HepG2 (cell line): ENCODE measurements around the gene HTR1A. TPM values are rescaled to one million over a fixed set of nuclear protein-coding genes. Genes with fewer than 3 reads are reported as not detected.

ENCODE experiments used
- ATAC-seq: fragments of 200-7000 bp; cut with Tn5 transposase; 3 replicates; pipeline ENCODE4 v1.9.1; 2020; ENCODE audit warnings: mild to moderate bottlenecking, moderate library complexity
- BruUV-seq: library from RNA; stranded (reverse); fragments of 400-500 nt; replicated peaks from 2 replicates; lab custom pipeline; 2021; lab: Mats Ljungman, UMichigan
- CTCF ChIA-PET: fragments of 300-600 bp; formaldehyde crosslinking; extraction: SDS; loops from one replicate; lab custom pipeline; 2021; ENCODE audit warnings: low total read pairs, inconsistent platforms, low intra/inter-chr PET ratio; lab: Yijun Ruan, JAX
- POLR2A ChIA-PET: fragments of 350-600 bp; sonication (Branson Sonifier 250); formaldehyde crosslinking; loops from one replicate; lab custom pipeline; 2020; ENCODE audit warnings: antibody characterized with exemption, inconsistent platforms; lab: Yijun Ruan, JAX
- DNase-seq: peaks from one replicate; pipeline ENCODE4 v3.0.0-alpha.2; 2015; ENCODE audit warnings: low spot score
- FAIRE-seq: peaks from 3 replicates; lab custom pipeline; 2011; peaks lifted over from hg19 to GRCh38; lab: Jason Lieb, UNC
- H2AFZ ChIP-seq: one replicate; pipeline ENCODE4 v1.6.1; 2011; ENCODE audit warnings: low read length, inconsistent platforms
- H3K27ac ChIP-seq: fragments of 300-600 bp; 3 replicates; pipeline ENCODE4 v1.8.0; 2011; ENCODE audit warnings: mixed run types, mild to moderate bottlenecking, mixed read lengths, low read length, inconsistent platforms; ENCODE audit not compliant: insufficient read depth; ENCODE audit errors: extremely low read length
- H3K27me3 ChIP-seq, 2 experiments: fragments of 200-600 bp in 1 of 2; 2 replicates in 1 of 2; 3 replicates in 1 of 2; pipeline versions ENCODE4 v1.6.0 to v1.8.0; 2011; ENCODE audit warnings: low read length in 2 of 2, mild to moderate bottlenecking in 2 of 2, moderate library complexity in 2 of 2, inconsistent platforms in 1 of 2; ENCODE audit not compliant: insufficient read depth in 2 of 2, control insufficient read depth in 1 of 2
- H3K36me3 ChIP-seq, 2 experiments: fragments of 200-600 bp in 1 of 2; replicated peaks in 1 of 2; 2 replicates in 1 of 2; 3 replicates in 1 of 2; pipeline versions ENCODE4 v1.5.1 to v1.8.0; 2011; ENCODE audit warnings: low read length in 2 of 2, inconsistent platforms in 1 of 2; ENCODE audit not compliant: insufficient read depth in 2 of 2, control insufficient read depth in 1 of 2
- H3K4me1 ChIP-seq: 2 replicates; pipeline ENCODE4 v1.5.1; 2012; ENCODE audit warnings: low read length, inconsistent platforms; ENCODE audit not compliant: insufficient read depth
- H3K4me2 ChIP-seq: 2 replicates; pipeline ENCODE4 v1.6.0; 2011; ENCODE audit warnings: low read depth, low read length, inconsistent platforms
- H3K4me3 ChIP-seq, 3 experiments: fragments of 200-600 bp in 1 of 3; sonication (generic), shearing (Covaris generic) in 1 of 3; replicated peaks in 1 of 3; 2 replicates each; pipeline ENCODE4 v1.5.1; 2011 to 2016; ENCODE audit warnings: low read length in 3 of 3, inconsistent platforms in 2 of 3, low read depth in 2 of 3, mild to moderate bottlenecking in 2 of 3, control low read depth in 1 of 3, mixed read lengths in 1 of 3; ENCODE audit not compliant: insufficient read depth in 1 of 3
- H3K79me2 ChIP-seq: one replicate; pipeline ENCODE4 v1.6.1; 2011; ENCODE audit warnings: low read length, inconsistent platforms; ENCODE audit not compliant: insufficient read depth
- H3K9ac ChIP-seq: 2 replicates; pipeline ENCODE4 v1.6.0; 2011; ENCODE audit warnings: mild to moderate bottlenecking, low read depth, low read length, inconsistent platforms; ENCODE audit not compliant: insufficient read depth
- H3K9me3 ChIP-seq: 2 replicates; pipeline ENCODE4 v1.5.1; 2012; ENCODE audit warnings: mild to moderate bottlenecking, low read length
- H4K20me1 ChIP-seq: 2 replicates; pipeline ENCODE4 v1.6.0; 2011; ENCODE audit warnings: inconsistent platforms, mild to moderate bottlenecking, low read length, moderate library complexity; ENCODE audit not compliant: insufficient read depth
- AHR ChIP-seq: IDR thresholded peaks from 2 replicates; pipeline ENCODE4 v1.6.1; 2018; ENCODE audit warnings: missing genetic modification reagents, missing compliant biosample characterization
- EEA1 ChIP-seq: sonication (generic); formaldehyde crosslinking; IDR thresholded peaks from 2 replicates; pipeline ENCODE4 v1.5.1; 2020; ENCODE audit warnings: mild to moderate bottlenecking, missing genetic modification reagents, borderline replicate concordance
- IRX3 ChIP-seq: sonication (generic); formaldehyde crosslinking; IDR thresholded peaks from 2 replicates; pipeline ENCODE4 v1.8.1; 2023; ENCODE audit warnings: mild to moderate bottlenecking, low read depth, missing genetic modification reagents, borderline replicate concordance
- NBN ChIP-seq: fragments of 450-650 bp; conservative IDR thresholded peaks from 2 replicates; pipeline ENCODE4 v1.6.1; 2017
- RNF2 ChIP-seq: fragments of 450-650 bp; conservative IDR thresholded peaks from 2 replicates; pipeline ENCODE4 v1.6.1; 2016; ENCODE audit warnings: low read depth
- SIN3B ChIP-seq: fragments of 150-350 bp; IDR thresholded peaks from 2 replicates; pipeline ENCODE4 v1.6.1; 2014; ENCODE audit warnings: low read length
- ZKSCAN1 ChIP-seq: fragments of 150-350 bp; IDR thresholded peaks from 2 replicates; pipeline ENCODE4 v1.6.1; 2014; ENCODE audit warnings: low read length
- ZNF207 ChIP-seq: fragments of 450-650 bp; IDR thresholded peaks from 2 replicates; pipeline ENCODE4 v1.6.1; 2016; ENCODE audit warnings: antibody characterized with exemption, borderline replicate concordance
- ZNF260 ChIP-seq: sonication (generic); formaldehyde crosslinking; IDR thresholded peaks from 2 replicates; pipeline ENCODE4 v1.4.0; 2020; ENCODE audit warnings: missing genetic modification reagents, low read depth, mild to moderate bottlenecking, borderline replicate concordance
- ZNF513 ChIP-seq: sonication (generic); formaldehyde crosslinking; conservative IDR thresholded peaks from 2 replicates; pipeline ENCODE4 v1.5.0; 2020; ENCODE audit warnings: missing genetic modification reagents
- ZNF776 ChIP-seq: sonication (generic); formaldehyde crosslinking; IDR thresholded peaks from 2 replicates; pipeline ENCODE4 v1.4.0; 2020; ENCODE audit warnings: mild to moderate bottlenecking, missing genetic modification reagents
- ZNF781 ChIP-seq: sonication (generic); formaldehyde crosslinking; IDR thresholded peaks from 2 replicates; pipeline ENCODE4 v1.5.1; 2020; ENCODE audit warnings: borderline replicate concordance, mild to moderate bottlenecking, missing genetic modification reagents; ENCODE audit errors: not compliant biosample characterization
- WGBS: methylation state at CpG from one replicate; pipeline ENCODE4 v1.1.6; 2017; ENCODE audit warnings: low lambda C conversion rate; 5-methylcytosine and 5-hydroxymethylcytosine counted together
- in situ Hi-C: cut with HindIII; loops from 2 replicates; pipeline ENCODE4 v1.10.0; 2017; ENCODE audit warnings: low pct_unique_long_range_greater_than_20kb; ENCODE audit not compliant: extremely low pct_ligation_motif_present
- intact Hi-C: fragments of 100-400 bp; cut with micrococcal nuclease; formaldehyde crosslinking; loops from one replicate; pipeline ENCODE4 v1.10.0; 2022; ENCODE audit not compliant: unreplicated experiment
- polyA plus RNA-seq, 8 experiments: library from polyadenylated mRNA; depleted of rRNA in 3 of 8; stranded (reverse) in 7 of 8; unstranded in 1 of 8; fragments of >200 nt; fragmentation: Illumina TruSeq in 4 of 8; extraction: Trizol in 4 of 8; gene quantifications; 2 replicates each; pipeline versions ENCODE4 v1.2.1 to v1.2.3, GENCODE V29; 2011 to 2016; ENCODE audit warnings: low read depth in 4 of 8, missing spikeins in 1 of 8, mixed read lengths in 1 of 8; ENCODE audit not compliant: insufficient read depth in 1 of 8
- total RNA-seq, 5 experiments: library from RNA; depleted of rRNA; stranded (reverse); fragments of >200 nt; fragmentation: Illumina TruSeq; extraction: Trizol; gene quantifications; 2 replicates each; pipeline ENCODE4 v1.2.3, GENCODE V29; 2016; ENCODE audit warnings: low read depth in 1 of 5

Gene HTR1A
- total and polyA plus RNA-seq, 2 of the 13 experiments (the other 11 are each of a cell fraction or from before 2014, with no cell fraction given) = not detected

DNA sequence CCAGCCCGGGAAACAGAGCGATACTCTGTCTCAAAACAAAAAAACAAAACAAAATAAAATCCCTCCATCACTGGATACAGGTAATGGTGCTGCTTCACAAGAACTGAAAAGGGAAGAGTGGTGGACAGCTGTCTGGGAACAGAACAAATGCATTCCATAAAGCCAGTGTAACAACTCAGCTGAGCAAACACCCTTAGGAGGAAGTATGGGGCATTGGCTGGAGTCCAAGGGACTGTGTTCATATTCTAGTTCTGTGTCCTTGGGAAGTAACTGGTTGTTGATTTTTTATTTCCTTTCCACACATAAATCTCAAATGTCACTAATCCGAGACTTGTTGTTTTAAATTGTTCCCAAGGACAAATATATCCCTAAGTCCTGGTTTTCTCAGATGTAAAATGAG lies 38.3 kb downstream of the HTR1A start:
- Histone ChIP-seq H3K4me2 (no peak overlapping the region), H3K4me3 (no peak overlapping the region), H3K27me3 (no peaks in the 10 kb centered on the region), H2AFZ (no peak overlapping the region), H3K9ac (no peak overlapping the region), H3K79me2 (no peaks in the 10 kb centered on the region), H3K9me3 (peaks cover 73% of the 10 kb centered on the region), H3K27ac (no peak overlapping the region), H3K4me1 (no peaks in the 10 kb centered on the region), H3K36me3 (no peaks in the 10 kb centered on the region), H4K20me1 (no peaks in the 10 kb centered on the region)
- in situ Hi-C loops = no loop called here
- ChIA-PET CTCF (no interaction called here), POLR2A (no interaction called here)
- no peak for TF ChIP-seq ZNF207
- DNase-seq (no peak), ATAC-seq (no peak), FAIRE-seq (no peak)
- intact Hi-C loops = no loop called here
- no TSS peak for BruUV-seq
- WGBS = 2% methylated on average over 3 of the region's 3 CpGs

- BruUV-seq = no TSS peak
- no peak overlapping the region for H3K9ac ChIP-seq
- H3K4me1 ChIP-seq = no peaks in the 10 kb centered on the region
- ATAC-seq (no peak), FAIRE-seq (no peak), DNase-seq (no peak)
- POLR2A ChIA-PET = no interaction called here
- H2AFZ ChIP-seq = no peak overlapping the region
- H4K20me1 ChIP-seq = no peaks in the 10 kb centered on the region
- 2% methylated on average over 7 of the region's 7 CpGs for WGBS
- no peak overlapping the region for H3K4me2 ChIP-seq
- no peaks in the 10 kb centered on the region for H3K79me2 ChIP-seq
- TF ChIP-seq SIN3B (no peak), IRX3 (no peak), ZNF776 (CRISPR knock-in tag) (no peak), ZNF513 (no peak), ZKSCAN1 (no peak), ZNF781 (CRISPR knock-in tag) (no peak), AHR (CRISPR knock-in tag) (no peak), ZNF260 (no peak), EEA1 (CRISPR knock-in tag) (no peak), NBN (no peak), RNF2 (no peak)
- H3K27ac ChIP-seq = no peak overlapping the region
- H3K4me3 ChIP-seq = no peak overlapping the region
- no peaks in the 10 kb centered on the region for H3K36me3 ChIP-seq
- no peaks in the 10 kb centered on the region for H3K27me3 ChIP-seq
- intact Hi-C loops (no loop called here), in situ Hi-C loops (no loop called here)
- peaks cover 69% of the 10 kb centered on the region for H3K9me3 ChIP-seq
- CTCF ChIA-PET = no interaction called here
Observed at GRCh38 chr5:63919763-63920478, 42.3 kb downstream of the HTR1A start.
